ENCODE results near the gene CACNA2D4.

Gene CACNA2D4

GRCh38 chr12:1870998-1871917, 47.2 kb downstream of the CACNA2D4 start:
- no peak for DNase-seq (ENCODE audit: low read depth)

GRCh38 chr12:1870086-1870485, 48.4 kb downstream of the CACNA2D4 start:
- DNase-seq (ENCODE audit: low read depth) = no peak

GRCh38 chr12:1869145-1869544, 49.3 kb downstream of the CACNA2D4 start:
- DNase-seq (ENCODE audit: low read depth) = no peak

GRCh38 chr12:1865284-1865866, 53.1 kb downstream of the CACNA2D4 start:
- no peak for DNase-seq (ENCODE audit: low read depth)

GRCh38 chr12:1864867-1865266, 53.6 kb downstream of the CACNA2D4 start:
- no peak for DNase-seq (ENCODE audit: low read depth)

GRCh38 chr12:1864456-1864855, 54.0 kb downstream of the CACNA2D4 start:
- no peak for DNase-seq (ENCODE audit: low read depth)

- DNase-seq (ENCODE audit: low read depth) = no peak
Observed at GRCh38 chr12:1863823-1864222, 54.6 kb downstream of the CACNA2D4 start.

- DNase-seq (ENCODE audit: low read depth) = no peak
Observed at GRCh38 chr12:1862973-1863372, 55.5 kb downstream of the CACNA2D4 start.

GRCh38 chr12:1859643-1860042, 58.8 kb downstream of the CACNA2D4 start:
- no peak for DNase-seq (ENCODE audit: low read depth)

GRCh38 chr12:1858456-1858855, 60.0 kb downstream of the CACNA2D4 start:
- no peak for DNase-seq (ENCODE audit: low read depth)

- no peak for DNase-seq (ENCODE audit: low read depth)
Observed at GRCh38 chr12:1857821-1858220, 60.6 kb downstream of the CACNA2D4 start.

GRCh38 chr12:1857086-1857485, 61.4 kb downstream of the CACNA2D4 start:
- no peak for DNase-seq (ENCODE audit: low read depth)

GRCh38 chr12:1855241-1855640, 63.2 kb downstream of the CACNA2D4 start:
- no peak for DNase-seq (ENCODE audit: low read depth)

GRCh38 chr12:1853716-1854115, 64.7 kb downstream of the CACNA2D4 start:
- DNase-seq (ENCODE audit: low read depth) = no peak

- no peak for DNase-seq (ENCODE audit: low read depth)
Observed at GRCh38 chr12:1852076-1852475, 66.4 kb downstream of the CACNA2D4 start.

GRCh38 chr12:1851151-1851701, 67.2 kb downstream of the CACNA2D4 start:
- DNase-seq (ENCODE audit: low read depth) = no peak

- DNase-seq (ENCODE audit: low read depth) = no peak
Observed at GRCh38 chr12:1848745-1849144, 69.7 kb downstream of the CACNA2D4 start.

GRCh38 chr12:1848146-1848545, 70.3 kb downstream of the CACNA2D4 start:
- no peak for DNase-seq (ENCODE audit: low read depth)

- no peak for DNase-seq (ENCODE audit: low read depth)
Observed at GRCh38 chr12:1847411-1847810, 71.0 kb downstream of the CACNA2D4 start.

- no peak for DNase-seq (ENCODE audit: low read depth)
Observed at GRCh38 chr12:1846421-1847405, 71.7 kb downstream of the CACNA2D4 start.

- no peak for DNase-seq (ENCODE audit: low read depth)
Observed at GRCh38 chr12:1845886-1846285, 72.6 kb downstream of the CACNA2D4 start.

GRCh38 chr12:1845427-1845826, 73.0 kb downstream of the CACNA2D4 start:
- no peak for DNase-seq (ENCODE audit: low read depth)

All from CMK (cell line).